HuH-7.5 (cell line): ENCODE measurements around the gene HIPK1.
"Not testable (repeated sequence)": the region's sequence is repeated elsewhere in the genome, so short reads cannot be mapped to it uniquely, and the experiment has no call there.

ENCODE experiments used
- DNase-seq: peaks from one replicate; pipeline ENCODE4 v3.0.0; 2011; ENCODE audit warnings: low spot score

The HIPK1 gene

DNA sequence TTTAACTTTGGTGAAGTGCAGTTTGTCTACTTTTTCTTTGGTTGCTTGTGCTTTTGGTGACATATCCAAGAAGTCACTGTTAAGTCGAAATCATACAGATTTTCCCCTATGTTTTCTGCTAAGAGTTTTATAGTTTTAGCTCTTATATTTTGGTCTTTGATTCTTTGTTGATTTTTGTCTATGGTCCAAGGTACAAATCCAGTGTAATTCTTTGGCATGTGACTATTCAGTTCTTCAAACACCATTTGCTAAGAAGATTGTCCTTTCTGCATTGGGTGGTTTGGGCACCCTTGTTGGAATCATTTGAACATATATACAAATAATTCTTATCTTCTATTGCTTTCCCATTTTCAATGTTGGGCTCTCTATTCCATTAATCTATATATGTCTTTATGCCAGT, 16.2 kb downstream of the HIPK1 start:
- DNase-seq, result no peak

DNA sequence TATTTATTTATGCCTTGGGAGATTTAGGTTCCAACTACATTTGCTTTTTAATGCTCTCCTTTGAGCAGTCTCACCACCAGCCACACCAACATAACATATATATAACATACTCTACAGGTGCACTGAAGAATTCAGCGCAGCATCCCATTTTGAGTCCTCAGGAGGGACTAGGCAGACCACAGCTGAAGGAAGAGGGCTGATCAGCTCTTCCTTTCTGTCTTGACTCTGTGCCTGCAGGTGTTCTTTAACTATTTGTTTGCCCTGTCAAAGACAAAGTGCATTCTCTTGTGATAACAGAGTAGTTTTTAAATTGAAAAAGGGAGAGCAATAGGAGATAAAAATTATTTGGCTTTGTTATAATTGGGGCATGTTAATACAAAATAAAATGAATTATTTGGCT, 17.0 kb downstream of the HIPK1 start:
- DNase-seq, result no peak

DNA sequence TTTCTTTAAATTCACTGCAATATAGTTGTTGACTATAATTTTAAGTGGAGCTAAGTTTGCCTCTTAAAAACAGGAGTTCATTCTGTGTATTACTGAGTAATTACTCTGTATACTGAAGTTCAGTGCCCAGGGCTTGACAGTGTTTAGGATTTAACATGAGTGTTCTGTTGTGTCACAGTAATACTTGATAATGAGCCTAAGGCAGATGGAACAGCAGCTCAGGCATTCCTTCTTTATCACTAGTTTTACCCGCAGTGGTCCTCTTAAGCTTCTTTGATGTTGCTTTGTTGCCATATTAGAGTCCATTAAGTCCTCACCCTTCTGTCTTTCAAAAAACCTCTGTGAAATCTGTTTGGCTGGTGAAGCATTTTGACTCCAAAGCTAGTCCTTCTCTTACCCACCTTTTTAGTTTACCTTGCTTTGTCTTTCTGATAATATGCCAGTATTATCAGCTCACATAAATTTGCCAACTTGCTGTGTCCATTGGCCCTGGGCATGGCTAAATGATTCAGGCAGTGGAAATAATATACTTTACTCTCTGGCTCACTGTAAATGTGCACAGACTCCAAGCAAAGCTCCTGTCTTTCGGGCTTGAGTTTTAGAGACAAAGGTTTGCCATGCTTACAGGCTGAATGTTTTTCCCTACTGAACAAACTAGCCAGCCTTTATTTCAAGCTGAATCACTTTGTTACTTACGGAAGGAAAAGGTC, 17.7 kb downstream of the HIPK1 start:
- DNase-seq, result no peak

DNA sequence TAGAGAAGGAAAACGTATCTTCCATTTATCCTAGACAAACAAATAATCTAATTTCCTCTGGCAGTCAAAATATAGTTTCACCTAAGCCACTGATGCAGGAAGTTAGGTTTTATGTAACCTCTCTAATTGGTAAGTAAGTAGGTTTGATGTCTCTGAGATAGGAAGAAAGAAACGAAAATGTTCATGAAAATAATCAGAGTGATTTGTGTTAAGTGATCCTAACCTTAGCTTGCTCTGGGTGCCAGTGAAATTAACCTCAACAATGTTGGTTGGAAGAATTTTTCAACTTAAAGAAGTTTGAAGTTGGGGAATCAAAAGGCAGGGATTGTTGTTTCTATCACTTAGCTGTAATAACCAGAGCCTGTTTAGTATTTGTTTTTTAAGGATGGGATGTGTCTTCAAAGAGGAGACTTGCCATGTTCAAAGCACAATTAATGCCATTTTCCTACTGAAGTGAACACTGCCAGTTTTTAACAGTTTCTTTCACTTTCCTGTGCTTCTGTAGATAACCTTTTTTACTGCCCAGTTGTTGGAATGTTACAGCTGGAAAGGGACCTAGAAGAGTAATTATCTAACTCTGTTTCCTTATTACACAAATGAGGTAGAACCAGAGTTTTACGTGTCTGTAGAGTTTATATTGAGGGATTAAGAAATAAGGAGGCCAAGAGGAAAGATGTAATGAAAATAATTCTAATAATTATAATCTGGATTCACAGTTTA, 18.4 kb downstream of the HIPK1 start:
- no peak for DNase-seq

DNA sequence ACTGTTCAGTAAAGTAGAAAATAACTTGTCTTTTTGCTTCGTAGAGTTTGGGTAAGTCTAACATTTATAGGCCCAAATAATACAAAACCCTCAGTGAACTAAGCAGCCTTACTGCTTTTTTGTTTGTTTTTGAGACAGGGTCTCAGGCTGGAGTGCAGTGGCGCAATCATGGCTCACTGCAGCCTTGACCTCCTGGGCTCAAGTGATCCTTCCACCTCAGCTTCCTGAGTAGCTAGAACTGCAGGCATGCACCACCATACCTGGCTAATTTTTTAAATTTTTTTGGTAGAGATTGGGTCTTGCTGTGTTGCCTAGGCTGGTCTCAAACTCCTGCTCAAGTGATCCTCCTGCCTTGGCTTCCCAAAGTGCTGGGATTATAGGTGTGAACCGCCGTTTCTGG, 19.0 kb downstream of the HIPK1 start:
- not testable (repeated sequence) for DNase-seq

DNA sequence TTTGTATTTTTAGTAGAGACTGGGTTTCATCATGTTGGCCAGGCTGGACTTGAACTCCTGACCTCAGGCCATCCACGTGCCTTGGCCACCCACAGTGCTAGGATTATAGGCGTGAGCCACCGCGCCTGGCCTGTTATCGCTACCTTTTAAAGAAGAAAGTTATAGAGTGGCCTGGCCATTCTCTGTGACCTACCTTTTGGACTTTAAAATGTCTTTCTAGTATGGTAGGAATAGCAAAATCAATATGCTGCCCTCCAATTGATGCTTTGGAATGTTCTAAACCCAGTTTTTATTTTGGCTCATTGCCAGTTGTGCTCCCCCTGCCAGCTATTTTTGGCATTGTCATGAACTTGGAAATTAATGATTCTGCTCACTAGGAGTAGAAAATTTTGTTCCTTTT, 19.9 kb downstream of the HIPK1 start:
- DNase-seq, result peak; percentile 19

DNA sequence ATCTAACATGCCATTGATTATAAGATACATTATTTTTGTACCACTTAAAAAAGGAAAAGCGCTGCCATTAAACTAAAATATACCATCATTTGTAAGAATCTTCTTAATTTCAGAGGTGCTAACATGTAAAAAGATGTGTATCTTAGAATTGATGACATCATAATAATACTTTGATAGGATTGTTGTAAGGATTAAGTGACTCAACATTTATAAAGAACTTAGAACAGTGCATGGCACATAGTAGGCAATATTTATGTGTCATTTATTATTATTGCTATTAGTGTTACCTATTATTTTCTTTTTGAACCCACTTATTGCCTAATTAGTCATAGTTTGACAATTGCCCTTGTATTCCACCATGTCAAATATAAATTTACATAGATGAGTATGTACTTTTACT, 21.8 kb downstream of the HIPK1 start:
- DNase-seq, result no peak

DNA sequence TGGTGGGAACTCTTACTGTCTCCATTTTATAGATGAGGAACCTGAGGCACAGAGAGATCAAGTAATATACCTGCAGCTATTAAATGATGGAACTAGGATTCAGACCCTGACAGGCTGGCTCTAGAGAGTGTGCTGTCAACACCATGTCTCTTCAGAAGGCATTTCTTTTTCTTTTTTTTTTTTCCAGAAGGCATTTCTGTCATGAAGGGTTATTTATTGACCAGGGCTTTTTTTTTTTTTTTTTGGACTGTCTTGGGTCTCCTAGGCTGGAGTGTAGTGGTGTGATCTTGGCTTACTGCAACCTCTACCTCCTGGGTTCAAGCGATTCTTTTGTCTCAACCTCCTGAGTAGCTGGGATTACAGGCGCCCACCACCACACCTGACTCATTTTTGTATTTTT, 22.6 kb downstream of the HIPK1 start:
- DNase-seq, result no peak

DNA sequence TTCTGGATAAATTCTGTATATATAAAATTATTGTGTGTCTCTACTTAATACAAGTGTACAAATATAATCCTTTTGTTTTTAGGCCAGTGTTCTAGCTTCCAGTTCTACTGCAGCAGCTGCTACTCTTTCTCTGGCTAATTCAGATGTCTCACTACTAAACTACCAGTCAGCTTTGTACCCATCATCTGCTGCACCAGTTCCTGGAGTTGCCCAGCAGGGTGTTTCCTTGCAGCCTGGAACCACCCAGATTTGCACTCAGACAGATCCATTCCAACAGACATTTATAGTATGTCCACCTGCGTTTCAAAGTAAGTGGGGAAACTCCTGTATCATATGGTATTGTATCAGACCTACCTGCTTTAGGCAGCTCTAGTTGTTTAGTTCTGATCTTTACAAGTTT, 28.9 kb downstream of the HIPK1 start:
- no peak for DNase-seq

DNA sequence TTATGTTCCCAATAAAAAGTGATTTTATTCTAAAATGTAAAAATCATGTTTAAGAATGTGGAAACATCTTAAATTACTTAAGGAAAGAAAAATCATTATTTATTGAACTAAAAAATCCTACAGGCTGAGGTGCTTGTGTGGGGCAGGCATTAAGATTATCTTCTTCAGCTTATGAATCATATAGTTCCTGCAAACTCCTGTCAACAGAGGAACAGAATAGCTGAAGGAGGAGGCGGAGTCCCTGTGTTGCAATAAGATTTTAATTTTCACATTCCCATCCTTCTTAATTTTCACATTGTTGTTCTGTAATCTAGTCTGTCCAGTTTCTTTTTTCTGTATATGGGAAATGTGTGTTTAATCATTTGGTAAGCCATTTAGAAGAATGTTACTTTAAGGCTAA, 29.6 kb downstream of the HIPK1 start:
- DNase-seq, result no peak

DNA sequence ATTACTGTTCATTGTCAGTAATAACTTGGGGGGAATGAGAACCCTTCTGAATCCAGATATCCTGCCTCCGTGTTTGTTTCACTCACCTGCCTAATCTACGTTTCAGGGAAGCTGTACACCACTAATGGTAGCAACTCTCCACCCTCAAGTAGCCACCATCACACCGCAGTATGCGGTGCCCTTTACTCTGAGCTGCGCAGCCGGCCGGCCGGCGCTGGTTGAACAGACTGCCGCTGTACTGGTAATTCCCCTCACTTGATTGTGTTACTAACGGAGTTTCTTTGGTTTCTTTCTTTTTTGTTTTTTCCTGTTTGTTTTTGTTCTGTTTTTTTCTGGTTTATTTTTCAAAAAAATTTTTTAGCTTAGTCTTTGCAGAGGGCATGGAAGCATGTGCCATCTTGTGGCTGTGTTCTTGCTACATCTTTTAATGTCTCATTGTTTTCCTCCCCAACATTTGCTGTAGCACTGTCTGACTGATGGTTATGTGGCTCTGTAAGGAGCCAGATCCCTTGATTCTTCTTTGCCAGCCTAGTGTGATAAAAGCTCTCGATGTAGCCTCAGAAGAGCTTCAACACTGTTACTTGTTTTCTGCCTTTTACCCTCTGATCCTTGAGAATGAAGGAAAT, 34.3 kb downstream of the HIPK1 start:
- no peak for DNase-seq

DNA sequence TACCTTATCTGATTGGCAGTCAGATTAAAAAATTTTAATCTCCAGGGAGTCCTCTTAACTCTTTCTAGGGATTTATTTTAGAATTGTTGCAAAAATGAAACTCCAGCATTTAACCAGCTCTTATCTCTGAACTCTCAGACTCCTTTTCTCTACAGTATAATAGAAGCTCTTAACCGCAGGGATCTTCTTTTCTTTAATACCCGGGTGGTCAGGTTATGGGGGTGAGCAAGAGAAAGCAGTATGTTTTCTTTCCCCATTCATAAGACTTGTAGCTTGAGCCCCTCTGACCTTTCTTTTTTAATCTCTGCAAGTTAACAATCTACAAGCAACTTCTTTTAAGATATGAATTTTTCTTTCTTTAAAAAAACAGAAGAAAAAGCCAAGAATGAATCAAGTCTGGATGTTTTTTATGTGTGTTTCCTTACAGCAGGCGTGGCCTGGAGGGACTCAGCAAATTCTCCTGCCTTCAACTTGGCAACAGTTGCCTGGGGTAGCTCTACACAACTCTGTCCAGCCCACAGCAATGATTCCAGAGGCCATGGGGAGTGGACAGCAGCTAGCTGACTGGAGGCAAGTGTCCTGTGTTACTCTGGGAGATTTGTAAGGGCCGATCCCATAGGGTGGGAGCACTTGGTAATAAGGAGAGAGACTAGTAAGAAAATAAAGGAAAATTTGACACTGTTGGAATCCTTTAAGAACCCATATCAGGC, 36.7 kb downstream of the HIPK1 start:
- no peak for DNase-seq

DNA sequence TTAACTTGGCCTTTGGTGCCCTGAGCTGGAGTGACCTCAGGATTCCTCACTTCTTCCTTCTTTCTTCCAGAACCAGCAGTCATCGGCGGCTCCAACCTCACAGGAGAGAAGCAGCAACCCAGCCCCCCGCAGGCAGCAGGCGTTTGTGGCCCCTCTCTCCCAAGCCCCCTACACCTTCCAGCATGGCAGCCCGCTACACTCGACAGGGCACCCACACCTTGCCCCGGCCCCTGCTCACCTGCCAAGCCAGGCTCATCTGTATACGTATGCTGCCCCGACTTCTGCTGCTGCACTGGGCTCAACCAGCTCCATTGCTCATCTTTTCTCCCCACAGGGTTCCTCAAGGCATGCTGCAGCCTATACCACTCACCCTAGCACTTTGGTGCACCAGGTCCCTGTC, 43.8 kb downstream of the HIPK1 start:
- no peak for DNase-seq

DNA sequence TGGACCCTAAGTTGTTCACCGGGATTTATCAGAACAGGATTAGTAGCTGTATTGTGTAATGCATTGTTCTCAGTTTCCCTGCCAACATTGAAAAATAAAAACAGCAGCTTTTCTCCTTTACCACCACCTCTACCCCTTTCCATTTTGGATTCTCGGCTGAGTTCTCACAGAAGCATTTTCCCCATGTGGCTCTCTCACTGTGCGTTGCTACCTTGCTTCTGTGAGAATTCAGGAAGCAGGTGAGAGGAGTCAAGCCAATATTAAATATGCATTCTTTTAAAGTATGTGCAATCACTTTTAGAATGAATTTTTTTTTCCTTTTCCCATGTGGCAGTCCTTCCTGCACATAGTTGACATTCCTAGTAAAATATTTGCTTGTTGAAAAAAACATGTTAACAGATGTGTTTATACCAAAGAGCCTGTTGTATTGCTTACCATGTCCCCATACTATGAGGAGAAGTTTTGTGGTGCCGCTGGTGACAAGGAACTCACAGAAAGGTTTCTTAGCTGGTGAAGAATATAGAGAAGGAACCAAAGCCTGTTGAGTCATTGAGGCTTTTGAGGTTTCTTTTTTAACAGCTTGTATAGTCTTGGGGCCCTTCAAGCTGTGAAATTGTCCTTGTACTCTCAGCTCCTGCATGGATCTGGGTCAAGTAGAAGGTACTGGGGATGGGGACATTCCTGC, 46.2 kb downstream of the HIPK1 start:
- DNase-seq, result no peak

DNA sequence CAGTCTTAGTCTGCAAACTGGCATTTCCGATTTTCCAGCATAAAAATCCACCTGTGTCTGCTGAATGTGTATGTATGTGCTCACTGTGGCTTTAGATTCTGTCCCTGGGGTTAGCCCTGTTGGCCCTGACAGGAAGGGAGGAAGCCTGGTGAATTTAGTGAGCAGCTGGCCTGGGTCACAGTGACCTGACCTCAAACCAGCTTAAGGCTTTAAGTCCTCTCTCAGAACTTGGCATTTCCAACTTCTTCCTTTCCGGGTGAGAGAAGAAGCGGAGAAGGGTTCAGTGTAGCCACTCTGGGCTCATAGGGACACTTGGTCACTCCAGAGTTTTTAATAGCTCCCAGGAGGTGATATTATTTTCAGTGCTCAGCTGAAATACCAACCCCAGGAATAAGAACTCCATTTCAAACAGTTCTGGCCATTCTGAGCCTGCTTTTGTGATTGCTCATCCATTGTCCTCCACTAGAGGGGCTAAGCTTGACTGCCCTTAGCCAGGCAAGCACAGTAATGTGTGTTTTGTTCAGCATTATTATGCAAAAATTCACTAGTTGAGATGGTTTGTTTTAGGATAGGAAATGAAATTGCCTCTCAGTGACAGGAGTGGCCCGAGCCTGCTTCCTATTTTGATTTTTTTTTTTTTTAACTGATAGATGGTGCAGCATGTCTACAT, 47.6 kb downstream of the HIPK1 start:
- peak; percentile 55 for DNase-seq

DNA sequence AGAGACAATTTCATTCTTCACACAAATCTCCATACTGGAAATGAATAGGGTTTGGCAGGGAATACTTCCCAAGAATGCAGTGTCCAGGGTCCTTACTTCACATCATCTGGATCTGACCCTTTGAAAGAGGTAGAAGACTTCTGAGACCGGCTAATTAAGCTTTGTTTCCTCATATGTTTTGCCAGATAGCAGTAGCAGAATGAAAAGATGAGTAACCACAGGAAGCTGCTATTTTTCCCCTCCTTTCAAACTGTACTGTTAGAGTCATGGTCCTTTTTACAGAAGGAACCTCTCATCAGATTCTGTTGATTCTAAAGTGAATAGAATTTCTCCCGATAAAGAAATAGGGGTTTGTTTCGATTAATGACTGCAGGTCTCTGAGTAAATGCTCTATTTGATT, 48.8 kb downstream of the HIPK1 start:
- DNase-seq, result no peak

DNA sequence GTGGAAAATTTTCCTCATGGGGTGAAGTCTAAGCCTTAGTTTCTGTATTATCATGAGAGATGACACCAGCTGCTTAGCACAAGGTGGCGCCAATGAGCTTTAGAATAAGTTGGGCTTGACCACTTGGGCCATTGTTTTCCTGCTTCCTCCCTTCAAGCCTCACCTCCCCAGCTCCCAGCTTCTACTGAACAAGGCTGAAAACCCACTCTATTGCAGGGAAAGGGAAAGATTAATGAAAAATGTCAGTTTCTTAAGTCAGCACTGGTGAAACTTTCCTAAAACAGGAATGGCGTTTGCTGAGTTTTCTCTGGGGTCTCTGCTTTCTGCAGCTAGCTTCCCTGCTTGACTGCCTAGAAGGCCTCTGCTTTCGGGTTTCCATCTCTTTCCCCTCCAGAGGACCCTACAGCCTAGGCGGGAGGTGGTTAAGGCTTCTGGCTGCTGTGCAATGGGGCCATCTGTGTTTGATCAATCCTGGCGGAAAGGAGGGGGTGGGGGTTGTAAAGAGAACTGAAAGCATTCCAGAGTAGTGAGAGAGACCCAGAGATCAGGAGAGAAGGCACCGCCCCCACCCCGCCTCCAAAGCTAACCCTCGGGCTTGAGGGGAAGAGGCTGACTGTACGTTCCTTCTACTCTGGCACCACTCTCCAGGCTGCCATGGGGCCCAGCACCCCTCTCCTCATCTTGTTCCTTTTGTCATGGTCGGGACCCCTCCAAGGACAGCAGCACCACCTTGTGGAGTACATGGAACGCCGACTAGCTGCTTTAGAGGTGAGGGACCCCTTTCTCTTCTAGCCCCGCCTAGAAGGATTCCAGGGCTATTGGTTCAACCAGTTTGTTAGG, 50.0 kb downstream of the HIPK1 start, which contains the start of gene OLFML3:
OLFML3 (plus strand) TSS at position 612 of the 840 bp plus-strand sequence; CDS start at position 655, 43 bp downstream.
- peak; percentile 85 for DNase-seq

DNA sequence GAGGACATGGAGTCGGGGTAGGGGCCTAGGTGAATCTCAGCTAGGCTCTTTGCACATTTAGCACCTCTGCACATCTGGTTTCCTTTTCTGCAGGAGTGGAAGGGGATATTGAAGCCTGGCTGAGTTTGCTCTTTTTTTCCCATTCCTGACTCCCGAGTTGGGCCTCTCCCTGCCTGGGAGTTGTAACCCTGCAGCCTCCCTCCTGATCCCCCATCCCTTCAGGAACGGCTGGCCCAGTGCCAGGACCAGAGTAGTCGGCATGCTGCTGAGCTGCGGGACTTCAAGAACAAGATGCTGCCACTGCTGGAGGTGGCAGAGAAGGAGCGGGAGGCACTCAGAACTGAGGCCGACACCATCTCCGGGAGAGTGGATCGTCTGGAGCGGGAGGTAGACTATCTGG, 51.0 kb downstream of the HIPK1 start:
- no peak for DNase-seq

DNA sequence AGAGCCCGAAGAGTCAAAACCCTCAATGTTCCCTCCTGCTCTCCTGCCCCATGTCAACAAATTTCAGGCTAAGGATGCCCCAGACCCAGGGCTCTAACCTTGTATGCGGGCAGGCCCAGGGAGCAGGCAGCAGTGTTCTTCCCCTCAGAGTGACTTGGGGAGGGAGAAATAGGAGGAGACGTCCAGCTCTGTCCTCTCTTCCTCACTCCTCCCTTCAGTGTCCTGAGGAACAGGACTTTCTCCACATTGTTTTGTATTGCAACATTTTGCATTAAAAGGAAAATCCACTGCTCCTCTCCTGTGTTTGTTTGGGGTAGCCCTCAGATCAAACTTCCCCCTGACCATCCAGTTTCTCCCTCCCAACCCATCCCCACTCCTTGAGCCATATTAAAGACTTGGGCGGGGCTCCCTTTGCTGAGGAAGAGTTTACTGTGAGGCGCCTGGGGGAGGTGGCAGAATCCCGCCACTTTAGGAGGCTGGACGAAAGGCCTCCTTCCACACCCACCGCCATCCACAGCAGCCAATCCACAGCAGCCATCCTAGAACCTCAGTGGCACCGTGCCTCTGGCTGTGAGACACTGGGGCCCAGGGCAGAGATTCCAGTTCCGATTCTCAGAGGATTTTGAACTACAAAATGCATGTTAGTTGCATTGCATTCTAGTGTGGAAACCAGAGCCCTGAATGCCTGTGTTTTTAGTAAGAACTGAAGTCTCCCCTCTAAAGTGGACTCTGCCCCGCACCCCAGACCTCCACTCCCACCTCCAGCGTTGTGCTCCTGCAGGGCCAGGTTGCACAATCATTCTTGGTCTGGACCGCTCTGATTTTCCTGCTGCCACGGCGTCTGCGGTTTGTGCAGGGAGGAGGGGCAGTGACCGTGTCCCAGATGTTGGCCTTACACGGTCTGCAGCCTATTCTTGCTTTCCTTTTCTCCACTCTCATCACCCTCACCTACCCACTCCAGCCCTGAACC, 53.1 kb downstream of the HIPK1 start:
- no peak for DNase-seq
